Mammary epithelial cell (primary cell): ENCODE measurements around the gene ZFHX3.

Source experiments
- EZH2 ChIP-seq: IDR thresholded peaks from 2 replicates; pipeline ENCODE4 v1.6.1; 2012; ENCODE audit warnings: low read length, inconsistent platforms, borderline replicate concordance
- TF ChIP-seq, protein P1 (sequence below), 2 donors: IDR thresholded peaks in 1 of 2; conservative IDR thresholded peaks in 1 of 2; 2 replicates each; pipeline ENCODE4 v1.5.1; 2011 to 2012; ENCODE audit warnings: inconsistent platforms in 2 of 2, low read length in 2 of 2, mild to moderate bottlenecking in 2 of 2, control low read depth in 1 of 2, low read depth in 1 of 2; ENCODE audit not compliant: insufficient read depth in 1 of 2; ENCODE audit errors: extremely low read depth in 1 of 2

DNA sequence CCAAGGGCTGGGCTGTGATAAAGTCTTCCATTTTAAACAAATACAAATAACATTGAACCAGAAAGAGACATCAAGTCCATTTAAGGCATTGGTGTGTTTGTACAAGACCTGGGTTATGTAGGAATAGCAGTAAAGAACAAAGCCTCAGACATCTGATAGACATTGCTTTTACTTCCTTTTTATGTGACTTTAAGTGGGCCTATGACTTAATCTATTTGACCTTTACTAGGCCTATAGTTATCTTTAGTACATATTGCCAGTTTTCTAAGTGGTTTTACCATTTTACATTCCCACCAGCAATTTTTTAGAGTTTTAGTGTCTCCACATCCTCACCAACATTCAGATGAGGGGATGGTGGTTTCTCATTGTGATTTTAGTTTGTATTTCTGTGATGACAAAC, 298.8 kb downstream of the ZFHX3 start:
- TF ChIP-seq, protein P1, sequence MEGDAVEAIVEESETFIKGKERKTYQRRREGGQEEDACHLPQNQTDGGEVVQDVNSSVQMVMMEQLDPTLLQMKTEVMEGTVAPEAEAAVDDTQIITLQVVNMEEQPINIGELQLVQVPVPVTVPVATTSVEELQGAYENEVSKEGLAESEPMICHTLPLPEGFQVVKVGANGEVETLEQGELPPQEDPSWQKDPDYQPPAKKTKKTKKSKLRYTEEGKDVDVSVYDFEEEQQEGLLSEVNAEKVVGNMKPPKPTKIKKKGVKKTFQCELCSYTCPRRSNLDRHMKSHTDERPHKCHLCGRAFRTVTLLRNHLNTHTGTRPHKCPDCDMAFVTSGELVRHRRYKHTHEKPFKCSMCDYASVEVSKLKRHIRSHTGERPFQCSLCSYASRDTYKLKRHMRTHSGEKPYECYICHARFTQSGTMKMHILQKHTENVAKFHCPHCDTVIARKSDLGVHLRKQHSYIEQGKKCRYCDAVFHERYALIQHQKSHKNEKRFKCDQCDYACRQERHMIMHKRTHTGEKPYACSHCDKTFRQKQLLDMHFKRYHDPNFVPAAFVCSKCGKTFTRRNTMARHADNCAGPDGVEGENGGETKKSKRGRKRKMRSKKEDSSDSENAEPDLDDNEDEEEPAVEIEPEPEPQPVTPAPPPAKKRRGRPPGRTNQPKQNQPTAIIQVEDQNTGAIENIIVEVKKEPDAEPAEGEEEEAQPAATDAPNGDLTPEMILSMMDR (conservative IDR thresholded peaks at IDR 0.05 in 1 of 2, IDR thresholded peaks at IDR 0.05 in 1 of 2; ENCODE audit: extremely low read depth in 1 of 2, insufficient read depth in 1 of 2, low read depth in 1 of 2, low read length in 2 of 2), result no peak
- no peak for TF ChIP-seq EZH2
